ENCODE data around the gene TAF11L6.

GRCh38 chr5:17492770-17493169 lies 35.7 kb upstream of the TAF11L6 start:
- TF ChIP-seq ARNTL (CRISPR knock-in tag; IDR thresholded peaks at IDR 0.05; ENCODE audit: borderline replicate concordance, low read depth) (no peak), GLIS3 (CRISPR knock-in tag; IDR thresholded peaks at IDR 0.05) (no peak), CSDC2 (CRISPR knock-in tag; IDR thresholded peaks at IDR 0.05) (no peak), BACH2 (CRISPR knock-in tag; IDR thresholded peaks at IDR 0.05; ENCODE audit: borderline replicate concordance) (no peak), TCF4 (CRISPR knock-in tag; IDR thresholded peaks at IDR 0.05; ENCODE audit: borderline replicate concordance) (no peak), OSR1 (CRISPR knock-in tag; IDR thresholded peaks at IDR 0.05) (no peak)
